GM12878 (cell line): Measurements from ENCODE around the gene NAPEPLD. TPM values are rescaled to one million over a fixed set of nuclear protein-coding genes. Genes with fewer than 3 reads are reported as not detected.

Experiments
- ATAC-seq: fragments of 200-7000 bp; cut with Tn5 transposase; 3 replicates; pipeline ENCODE4 v1.9.1; 2020; ENCODE audit warnings: mild to moderate bottlenecking, moderate library complexity
- BruUV-seq: library from RNA; stranded (reverse); fragments of 400-500 nt; replicated peaks from 2 replicates; lab custom pipeline; 2021; lab: Mats Ljungman, UMichigan
- CTCF ChIA-PET: fragments of 300-600 bp; sonication (Branson Sonifier 250); formaldehyde crosslinking; extraction: SDS; loops from one replicate; lab custom pipeline; 2021; ENCODE audit warnings: inconsistent platforms; lab: Yijun Ruan, JAX
- POLR2A ChIA-PET: fragments of 350-600 bp; formaldehyde crosslinking; extraction: SDS; loops from one replicate; lab custom pipeline; 2021; ENCODE audit warnings: inconsistent platforms; lab: Charles Lee
- RAD21 ChIA-PET: fragments of 300-600 bp; sonication (Branson Sonifier 250); formaldehyde crosslinking; loops from one replicate; lab custom pipeline; 2023; ENCODE audit warnings: antibody characterized with exemption; ENCODE audit not compliant: unreplicated experiment; lab: Charles Lee
- SMC1A ChIA-PET: fragments of 300-600 bp; sonication (Branson Sonifier 250); formaldehyde crosslinking; loops from one replicate; lab custom pipeline; 2023; ENCODE audit not compliant: unreplicated experiment, uncharacterized antibody; lab: Charles Lee
- DNase-seq: peaks from one replicate; pipeline ENCODE4 v3.0.0-alpha.2; 2011; ENCODE audit warnings: low read depth, low spot score
- FAIRE-seq: peaks from 3 replicates; lab custom pipeline; 2011; peaks lifted over from hg19 to GRCh38; lab: Jason Lieb, UNC
- H2AFZ ChIP-seq: 2 replicates; pipeline ENCODE4 v1.6.0; 2011; ENCODE audit warnings: low read depth, low read length, control low read depth; ENCODE audit not compliant: control insufficient read depth
- H3K27ac ChIP-seq: 2 replicates; pipeline ENCODE4 v1.5.1; 2011; ENCODE audit warnings: control low read depth; ENCODE audit not compliant: control insufficient read depth, insufficient read depth
- H3K27me3 ChIP-seq, 2 experiments: replicated peaks in 1 of 2; 2 replicates each; pipeline versions ENCODE4 v1.6.0 to v1.6.1; 2011; ENCODE audit warnings: low read length in 1 of 2; ENCODE audit not compliant: control insufficient read depth in 2 of 2, insufficient read depth in 2 of 2
- H3K36me3 ChIP-seq, 2 experiments: 2 replicates each; pipeline ENCODE4 v1.5.1; 2011; ENCODE audit warnings: low read length in 1 of 2; ENCODE audit not compliant: control insufficient read depth in 2 of 2, insufficient read depth in 2 of 2
- H3K4me1 ChIP-seq: 2 replicates; pipeline ENCODE4 v1.6.1; 2011; ENCODE audit warnings: mild to moderate bottlenecking, low read length, moderate library complexity, mixed read lengths; ENCODE audit not compliant: control insufficient read depth, insufficient read depth
- H3K4me2 ChIP-seq: 2 replicates; pipeline ENCODE4 v1.6.0; 2011; ENCODE audit warnings: control low read depth; ENCODE audit not compliant: control insufficient read depth, insufficient read depth
- H3K4me3 ChIP-seq: fragments of 200-600 bp; sonication (generic); 2 replicates; pipeline ENCODE4 v1.5.1; 2016
- H3K79me2 ChIP-seq: 2 replicates; pipeline ENCODE4 v1.6.0; 2011; ENCODE audit warnings: low read length; ENCODE audit not compliant: control insufficient read depth, insufficient read depth
- H3K9ac ChIP-seq: 2 replicates; pipeline ENCODE4 v1.8.0; 2011; ENCODE audit warnings: low read length, control low read depth, mixed read lengths; ENCODE audit not compliant: control insufficient read depth, insufficient read depth
- H3K9me3 ChIP-seq: replicated peaks from 3 replicates; pipeline ENCODE4 v1.5.1; 2011; ENCODE audit warnings: mild to moderate bottlenecking, low read length; ENCODE audit not compliant: control insufficient read depth, insufficient read depth
- H4K20me1 ChIP-seq: 2 replicates; pipeline ENCODE4 v1.6.0; 2011; ENCODE audit not compliant: control insufficient read depth, insufficient read depth
- CBX5 ChIP-seq: sonication (generic); IDR thresholded peaks from 2 replicates; pipeline ENCODE4 v1.6.1; 2016; ENCODE audit warnings: low read depth, moderate library complexity, mild to moderate bottlenecking, inconsistent platforms
- CREB1 ChIP-seq: IDR thresholded peaks from 2 replicates; pipeline ENCODE4 v1.6.1; 2012; ENCODE audit warnings: low read depth, mild to moderate bottlenecking, inconsistent platforms
- KAT2A ChIP-seq: conservative IDR thresholded peaks from 2 replicates; pipeline ENCODE4 v1.6.1; 2011; ENCODE audit warnings: low read depth, low read length; ENCODE audit not compliant: control insufficient read depth
- KLF5 ChIP-seq: fragments of 450-650 bp; IDR thresholded peaks from 2 replicates; pipeline ENCODE4 v1.6.1; 2014; ENCODE audit warnings: mild to moderate bottlenecking; ENCODE audit not compliant: partially characterized antibody
- POLR2A ChIP-seq: IDR thresholded peaks from 2 replicates; pipeline ENCODE4 v1.6.1; 2011; ENCODE audit warnings: low read depth, mild to moderate bottlenecking, low read length
- RELB ChIP-seq: fragments of 450-650 bp; IDR thresholded peaks from 2 replicates; pipeline ENCODE4 v1.6.1; 2017; ENCODE audit warnings: low read depth, mild to moderate bottlenecking, moderate library complexity
- SREBF1 ChIP-seq: IDR thresholded peaks from 2 replicates; pipeline ENCODE4 v1.6.1; 2012; ENCODE audit warnings: mild to moderate bottlenecking, low read length
- SUZ12 ChIP-seq: fragments of 200-600 bp; sonication (generic); IDR thresholded peaks from one replicate; pipeline ENCODE4 v1.6.1; 2018; ENCODE audit warnings: antibody characterized with exemption, mild to moderate bottlenecking; ENCODE audit not compliant: unreplicated experiment
- TARDBP ChIP-seq: IDR thresholded peaks from 2 replicates; pipeline ENCODE4 v1.6.1; 2016; ENCODE audit warnings: borderline replicate concordance
- ZNF274 ChIP-seq: IDR thresholded peaks from one replicate; pipeline ENCODE4 v1.8.0; 2011; ENCODE audit not compliant: insufficient read length, insufficient read depth
- ZNF384 ChIP-seq: IDR thresholded peaks from 2 replicates; pipeline ENCODE4 v1.6.1; 2012; ENCODE audit warnings: low read depth, mild to moderate bottlenecking, low read length, improper control_type of control experiment, borderline replicate concordance
- WGBS: methylation state at CpG from one replicate; pipeline ENCODE4 v1.1.6; 2016; ENCODE audit warnings: low lambda C conversion rate; ENCODE audit not compliant: insufficient replicate concordance, insufficient coverage; ENCODE audit errors: missing lambda C conversion rate; 5-methylcytosine and 5-hydroxymethylcytosine counted together
- in situ Hi-C: fragments of 300-500 bp; cut with MboI; formaldehyde crosslinking; loops from 9 replicates; pipeline ENCODE4 v1.14.3; 2018; ENCODE audit warnings: mixed read lengths
- intact Hi-C: fragments of 100-400 bp; cut with micrococcal nuclease; formaldehyde crosslinking; loops from one replicate; pipeline ENCODE4 v1.14.2; 2022; ENCODE audit not compliant: unreplicated experiment
- polyA plus RNA-seq, 11 experiments: library from polyadenylated mRNA; depleted of rRNA in 4 of 11; unstranded in 6 of 11; stranded (reverse) in 5 of 11; fragments of >200 nt; fragmentation: Nextera tagmentation in 4 of 11; fragmentation: Illumina TruSeq in 1 of 11; extraction: Ambion mirVana in 4 of 11; extraction: Trizol in 1 of 11; gene quantifications; 1 replicate in 1 of 11; 2 replicates in 10 of 11; pipeline versions ENCODE4 v1.2.1 to v1.2.3, GENCODE V29; 2011 to 2016; ENCODE audit warnings: inconsistent platforms in 2 of 11, missing spikeins in 2 of 11, low read depth in 1 of 11
- total RNA-seq, 4 experiments: library from RNA; depleted of rRNA in 3 of 4; stranded (reverse); fragments of >200 nt in 3 of 4; fragmentation: Illumina TruSeq in 1 of 4; extraction: Trizol in 1 of 4; gene quantifications; 2 replicates each; pipeline versions ENCODE4 v1.2.1 to v1.2.3, GENCODE V29; 2013 to 2021
- TF ChIP-seq, protein P1 (sequence below): IDR thresholded peaks from 2 replicates; pipeline ENCODE4 v1.6.1; 2011; ENCODE audit warnings: low read depth, low read length, improper control_type of control experiment, borderline replicate concordance
- TF ChIP-seq, protein P2 (sequence below): fragments of 450-650 bp; IDR thresholded peaks from 2 replicates; pipeline ENCODE4 v1.6.1; 2017; ENCODE audit warnings: antibody characterized with exemption, mild to moderate bottlenecking, moderate library complexity
- TF ChIP-seq, protein P3 (sequence below): fragments of 450-650 bp; formaldehyde crosslinking; IDR thresholded peaks from 2 replicates; pipeline ENCODE4 v1.4.0; 2020; ENCODE audit warnings: mild to moderate bottlenecking, moderate library complexity

NAPEPLD gene
- total and polyA plus RNA-seq, 10 of the 15 experiments (the other 5 are each of a cell fraction or from before 2014, with no cell fraction given), result 6.0 to 16.2 (median 8.6) TPM

GRCh38 chr7:103059471-103059870 lies 89.4 kb downstream of the NAPEPLD start:
- Histone ChIP-seq H3K27ac (no peak overlapping the region), H2AFZ (no peak overlapping the region), H3K9me3 (no peaks in the 10 kb centered on the region), H3K4me2 (no peak overlapping the region), H3K36me3 (no peaks in the 10 kb centered on the region), H3K79me2 (no peaks in the 10 kb centered on the region), H3K4me1 (no peaks in the 10 kb centered on the region), H3K4me3 (no peak overlapping the region), H4K20me1 (no peaks in the 10 kb centered on the region), H3K9ac (no peak overlapping the region), H3K27me3 (no peaks in the 10 kb centered on the region; a peak in 1 of 4 replicates)
- 25% methylated on average over 2 of the region's 2 CpGs for WGBS
- BruUV-seq, result no TSS peak
- ChIA-PET CTCF (interaction anchor here (0.8 to 1.9 kb wide), 3 partner anchors 9 to 284 kb away, joined by 3 to 6 read pairs (median 3); no protein-coding TSS in a partner anchor), POLR2A (no interaction called here), RAD21 (interaction anchor here (1.0 to 2.1 kb wide), 3 partner anchors 10 to 301 kb away, joined by 3 to 8 read pairs (median 3); no protein-coding TSS in a partner anchor), SMC1A (interaction anchor here (1.0 kb wide), 1 partner anchor 11 kb away, joined by 4 read pairs; no protein-coding TSS in a partner anchor)
- FAIRE-seq, result no peak
- intact Hi-C loops, result no loop called here
- TF ChIP-seq SREBF1, result no peak
- no peak for TF ChIP-seq ZNF384
- TF ChIP-seq CBX5, result no peak
- TF ChIP-seq ZNF274, result no peak
- no peak for TF ChIP-seq TARDBP
- TF ChIP-seq, protein P1, sequence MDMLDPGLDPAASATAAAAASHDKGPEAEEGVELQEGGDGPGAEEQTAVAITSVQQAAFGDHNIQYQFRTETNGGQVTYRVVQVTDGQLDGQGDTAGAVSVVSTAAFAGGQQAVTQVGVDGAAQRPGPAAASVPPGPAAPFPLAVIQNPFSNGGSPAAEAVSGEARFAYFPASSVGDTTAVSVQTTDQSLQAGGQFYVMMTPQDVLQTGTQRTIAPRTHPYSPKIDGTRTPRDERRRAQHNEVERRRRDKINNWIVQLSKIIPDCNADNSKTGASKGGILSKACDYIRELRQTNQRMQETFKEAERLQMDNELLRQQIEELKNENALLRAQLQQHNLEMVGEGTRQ, result no peak
- TF ChIP-seq, protein P2, sequence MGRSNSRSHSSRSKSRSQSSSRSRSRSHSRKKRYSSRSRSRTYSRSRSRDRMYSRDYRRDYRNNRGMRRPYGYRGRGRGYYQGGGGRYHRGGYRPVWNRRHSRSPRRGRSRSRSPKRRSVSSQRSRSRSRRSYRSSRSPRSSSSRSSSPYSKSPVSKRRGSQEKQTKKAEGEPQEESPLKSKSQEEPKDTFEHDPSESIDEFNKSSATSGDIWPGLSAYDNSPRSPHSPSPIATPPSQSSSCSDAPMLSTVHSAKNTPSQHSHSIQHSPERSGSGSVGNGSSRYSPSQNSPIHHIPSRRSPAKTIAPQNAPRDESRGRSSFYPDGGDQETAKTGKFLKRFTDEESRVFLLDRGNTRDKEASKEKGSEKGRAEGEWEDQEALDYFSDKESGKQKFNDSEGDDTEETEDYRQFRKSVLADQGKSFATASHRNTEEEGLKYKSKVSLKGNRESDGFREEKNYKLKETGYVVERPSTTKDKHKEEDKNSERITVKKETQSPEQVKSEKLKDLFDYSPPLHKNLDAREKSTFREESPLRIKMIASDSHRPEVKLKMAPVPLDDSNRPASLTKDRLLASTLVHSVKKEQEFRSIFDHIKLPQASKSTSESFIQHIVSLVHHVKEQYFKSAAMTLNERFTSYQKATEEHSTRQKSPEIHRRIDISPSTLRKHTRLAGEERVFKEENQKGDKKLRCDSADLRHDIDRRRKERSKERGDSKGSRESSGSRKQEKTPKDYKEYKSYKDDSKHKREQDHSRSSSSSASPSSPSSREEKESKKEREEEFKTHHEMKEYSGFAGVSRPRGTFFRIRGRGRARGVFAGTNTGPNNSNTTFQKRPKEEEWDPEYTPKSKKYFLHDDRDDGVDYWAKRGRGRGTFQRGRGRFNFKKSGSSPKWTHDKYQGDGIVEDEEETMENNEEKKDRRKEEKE, result no peak
- TF ChIP-seq KAT2A, result no peak
- TF ChIP-seq SUZ12, result no peak
- no peak for TF ChIP-seq CREB1
- no peak for TF ChIP-seq POLR2A
- no peak for TF ChIP-seq RELB
- TF ChIP-seq, protein P3, sequence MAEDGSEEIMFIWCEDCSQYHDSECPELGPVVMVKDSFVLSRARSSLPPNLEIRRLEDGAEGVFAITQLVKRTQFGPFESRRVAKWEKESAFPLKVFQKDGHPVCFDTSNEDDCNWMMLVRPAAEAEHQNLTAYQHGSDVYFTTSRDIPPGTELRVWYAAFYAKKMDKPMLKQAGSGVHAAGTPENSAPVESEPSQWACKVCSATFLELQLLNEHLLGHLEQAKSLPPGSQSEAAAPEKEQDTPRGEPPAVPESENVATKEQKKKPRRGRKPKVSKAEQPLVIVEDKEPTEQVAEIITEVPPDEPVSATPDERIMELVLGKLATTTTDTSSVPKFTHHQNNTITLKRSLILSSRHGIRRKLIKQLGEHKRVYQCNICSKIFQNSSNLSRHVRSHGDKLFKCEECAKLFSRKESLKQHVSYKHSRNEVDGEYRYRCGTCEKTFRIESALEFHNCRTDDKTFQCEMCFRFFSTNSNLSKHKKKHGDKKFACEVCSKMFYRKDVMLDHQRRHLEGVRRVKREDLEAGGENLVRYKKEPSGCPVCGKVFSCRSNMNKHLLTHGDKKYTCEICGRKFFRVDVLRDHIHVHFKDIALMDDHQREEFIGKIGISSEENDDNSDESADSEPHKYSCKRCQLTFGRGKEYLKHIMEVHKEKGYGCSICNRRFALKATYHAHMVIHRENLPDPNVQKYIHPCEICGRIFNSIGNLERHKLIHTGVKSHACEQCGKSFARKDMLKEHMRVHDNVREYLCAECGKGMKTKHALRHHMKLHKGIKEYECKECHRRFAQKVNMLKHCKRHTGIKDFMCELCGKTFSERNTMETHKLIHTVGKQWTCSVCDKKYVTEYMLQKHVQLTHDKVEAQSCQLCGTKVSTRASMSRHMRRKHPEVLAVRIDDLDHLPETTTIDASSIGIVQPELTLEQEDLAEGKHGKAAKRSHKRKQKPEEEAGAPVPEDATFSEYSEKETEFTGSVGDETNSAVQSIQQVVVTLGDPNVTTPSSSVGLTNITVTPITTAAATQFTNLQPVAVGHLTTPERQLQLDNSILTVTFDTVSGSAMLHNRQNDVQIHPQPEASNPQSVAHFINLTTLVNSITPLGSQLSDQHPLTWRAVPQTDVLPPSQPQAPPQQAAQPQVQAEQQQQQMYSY, result no peak
- TF ChIP-seq KLF5, result no peak
- in situ Hi-C loops, result no loop called here
- DNase-seq, result no peak
- no peak for ATAC-seq
